ENCODE measurements around the gene BCL2. TPM values are rescaled to one million over a fixed set of nuclear protein-coding genes. Genes with fewer than 3 reads are reported as not detected.
A peak's percentile ranks its signal among the peaks of the same experiment; 100 is the strongest.

Gene BCL2
- total RNA-seq, 4 donors from 2014 or later = 10.7 to 37.3 (median 24.2) TPM

DNA sequence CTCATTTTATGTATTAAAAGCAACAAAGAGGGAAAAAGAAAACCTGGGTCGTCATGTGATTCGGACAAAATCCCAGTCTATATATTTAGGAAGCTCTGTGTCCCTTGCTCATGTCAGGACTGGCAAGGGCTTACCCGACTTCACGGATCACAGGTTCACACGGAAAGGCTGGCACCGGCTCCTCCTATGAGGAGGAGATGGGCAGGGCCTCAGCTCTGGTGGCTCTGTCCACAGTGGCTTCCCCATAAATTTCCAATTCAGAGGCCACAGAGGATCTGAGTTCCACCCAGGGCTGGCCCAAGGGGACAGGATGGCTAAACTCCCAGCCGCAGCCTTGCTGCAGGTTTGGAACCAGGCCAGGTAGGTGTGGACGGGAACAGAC lies 186.8 kb downstream of the BCL2 start:
- Histone ChIP-seq H3K4me1 (peaks cover 18% of the 10 kb centered on the region), H3K27me3 (no peaks in the 10 kb centered on the region), H3K27ac (no peak overlapping the region), H3K4me3 (no peak overlapping the region), H3K9me3 (no peaks in the 10 kb centered on the region), H3K36me3 (no peaks in the 10 kb centered on the region)
- WGBS = 43% methylated on average over 8 of the region's 8 CpGs
- no peak for DNase-seq (ENCODE audit: low spot score in 2 of 2)
- TF ChIP-seq, protein P1, sequence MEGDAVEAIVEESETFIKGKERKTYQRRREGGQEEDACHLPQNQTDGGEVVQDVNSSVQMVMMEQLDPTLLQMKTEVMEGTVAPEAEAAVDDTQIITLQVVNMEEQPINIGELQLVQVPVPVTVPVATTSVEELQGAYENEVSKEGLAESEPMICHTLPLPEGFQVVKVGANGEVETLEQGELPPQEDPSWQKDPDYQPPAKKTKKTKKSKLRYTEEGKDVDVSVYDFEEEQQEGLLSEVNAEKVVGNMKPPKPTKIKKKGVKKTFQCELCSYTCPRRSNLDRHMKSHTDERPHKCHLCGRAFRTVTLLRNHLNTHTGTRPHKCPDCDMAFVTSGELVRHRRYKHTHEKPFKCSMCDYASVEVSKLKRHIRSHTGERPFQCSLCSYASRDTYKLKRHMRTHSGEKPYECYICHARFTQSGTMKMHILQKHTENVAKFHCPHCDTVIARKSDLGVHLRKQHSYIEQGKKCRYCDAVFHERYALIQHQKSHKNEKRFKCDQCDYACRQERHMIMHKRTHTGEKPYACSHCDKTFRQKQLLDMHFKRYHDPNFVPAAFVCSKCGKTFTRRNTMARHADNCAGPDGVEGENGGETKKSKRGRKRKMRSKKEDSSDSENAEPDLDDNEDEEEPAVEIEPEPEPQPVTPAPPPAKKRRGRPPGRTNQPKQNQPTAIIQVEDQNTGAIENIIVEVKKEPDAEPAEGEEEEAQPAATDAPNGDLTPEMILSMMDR (IDR thresholded peaks at IDR 0.05) = no peak
- no peak for TF ChIP-seq POLR2AphosphoS5 (IDR thresholded peaks at IDR 0.05)
- TF ChIP-seq EP300 (IDR thresholded peaks at IDR 0.05) = no peak
- TF ChIP-seq POLR2A (IDR thresholded peaks at IDR 0.05) = no peak

DNA sequence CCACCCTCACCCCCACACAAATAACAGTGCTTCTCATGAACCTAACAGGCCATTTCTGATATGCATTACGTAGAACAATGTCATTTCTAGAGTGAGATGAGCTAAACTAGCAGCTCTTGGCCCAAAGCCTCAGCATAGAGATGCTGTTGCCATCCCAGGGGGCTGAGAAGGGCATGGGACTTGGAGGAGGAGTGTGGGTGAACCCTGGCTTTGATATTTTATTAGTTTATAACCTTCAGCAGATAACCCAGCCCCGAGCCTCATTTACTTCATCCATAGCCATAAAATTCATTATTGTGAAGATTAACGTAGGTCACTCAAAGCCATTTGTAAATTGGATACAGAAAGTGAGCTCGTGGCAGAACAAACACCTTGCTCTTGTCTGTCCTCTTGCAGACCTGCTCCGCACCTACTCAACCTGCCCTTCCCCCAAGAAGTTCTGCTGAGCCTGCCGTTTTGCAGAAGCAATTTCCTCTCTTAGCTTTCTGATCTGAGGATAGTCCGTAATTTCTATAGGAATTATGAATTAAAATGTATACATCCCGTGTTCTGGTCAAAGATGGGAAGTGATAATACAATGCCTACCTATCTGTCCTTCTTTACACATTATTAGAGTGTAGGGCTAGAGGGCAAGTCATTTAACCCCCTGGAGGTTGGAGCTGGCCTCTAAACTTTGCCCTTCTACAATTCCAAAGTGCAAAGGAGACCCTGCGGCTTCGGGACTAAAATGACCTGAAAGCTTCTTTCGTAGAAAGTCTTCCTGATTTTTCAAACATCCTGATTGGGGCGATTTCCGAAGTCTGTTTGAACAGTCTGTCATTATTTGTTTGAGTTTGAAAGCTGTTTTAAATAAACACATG lies 187.4 kb downstream of the BCL2 start:
- Histone ChIP-seq H3K27me3 (no peaks in the 10 kb centered on the region), H3K27ac (no peak overlapping the region), H3K4me3 (no peak overlapping the region), H3K9me3 (no peaks in the 10 kb centered on the region), H3K36me3 (no peaks in the 10 kb centered on the region), H3K4me1 (peaks cover 17% of the 10 kb centered on the region)
- DNase-seq (ENCODE audit: low spot score in 2 of 2) = no peak
- WGBS = 63% methylated on average over 13 of the region's 13 CpGs
- TF ChIP-seq, protein P1 (IDR thresholded peaks at IDR 0.05) = no peak
- no peak for TF ChIP-seq EP300 (IDR thresholded peaks at IDR 0.05)
- TF ChIP-seq POLR2A (IDR thresholded peaks at IDR 0.05) = no peak
- no peak for TF ChIP-seq POLR2AphosphoS5 (IDR thresholded peaks at IDR 0.05)

DNA sequence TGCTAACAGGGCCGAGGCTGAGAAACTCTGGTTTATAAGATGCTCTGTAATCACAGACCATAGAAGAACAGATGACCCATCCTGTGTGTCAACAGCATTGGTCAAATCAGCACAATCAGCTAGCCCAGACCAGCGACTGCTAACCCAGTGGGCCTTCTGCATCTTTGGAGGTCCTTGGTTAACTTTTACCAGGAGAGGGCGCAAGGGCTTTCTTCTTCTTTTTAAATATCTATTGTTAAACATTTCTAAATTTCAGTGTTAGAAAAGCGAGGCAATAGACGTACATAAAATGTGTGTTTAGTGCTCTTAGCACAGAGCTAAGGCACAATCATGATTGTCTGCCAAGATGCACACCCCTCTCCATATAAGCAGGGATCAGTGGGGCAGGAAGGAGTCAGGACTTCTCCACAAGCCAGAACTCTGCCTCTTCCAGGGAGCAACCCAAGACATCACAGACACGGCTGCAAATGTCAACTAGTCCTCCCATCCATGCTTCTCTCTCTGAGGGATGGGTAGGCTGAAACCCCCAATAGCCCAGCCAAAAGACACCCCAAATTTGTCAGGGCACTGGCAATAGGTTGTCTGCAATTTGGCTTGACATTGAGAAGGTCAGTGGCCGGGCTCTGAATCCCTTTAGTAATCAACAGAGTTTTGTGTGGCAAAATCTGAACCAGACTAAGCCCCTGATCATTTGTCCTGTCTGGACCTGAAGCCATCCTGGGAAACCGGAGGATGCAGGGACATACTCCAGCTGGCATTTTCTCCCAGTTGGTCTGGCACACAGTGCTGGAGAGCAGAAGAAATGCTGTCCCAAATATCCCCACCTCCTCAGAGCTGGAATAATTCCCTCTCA lies 188.2 kb downstream of the BCL2 start:
- no peak overlapping the region for H3K4me3 ChIP-seq
- no peaks in the 10 kb centered on the region for H3K36me3 ChIP-seq
- H3K4me1 ChIP-seq = peaks cover 17% of the 10 kb centered on the region
- no peaks in the 10 kb centered on the region for H3K27me3 ChIP-seq
- H3K27ac ChIP-seq = no peak overlapping the region
- TF ChIP-seq, protein P1 (IDR thresholded peaks at IDR 0.05) = peak; percentile 53 to 54
- TF ChIP-seq POLR2A (IDR thresholded peaks at IDR 0.05) (no peak), POLR2AphosphoS5 (IDR thresholded peaks at IDR 0.05) (no peak), EP300 (IDR thresholded peaks at IDR 0.05) (no peak)
- no peaks in the 10 kb centered on the region for H3K9me3 ChIP-seq
- WGBS = 35% methylated on average over 8 of the region's 8 CpGs
- no peak for DNase-seq (ENCODE audit: low spot score in 2 of 2)

DNA sequence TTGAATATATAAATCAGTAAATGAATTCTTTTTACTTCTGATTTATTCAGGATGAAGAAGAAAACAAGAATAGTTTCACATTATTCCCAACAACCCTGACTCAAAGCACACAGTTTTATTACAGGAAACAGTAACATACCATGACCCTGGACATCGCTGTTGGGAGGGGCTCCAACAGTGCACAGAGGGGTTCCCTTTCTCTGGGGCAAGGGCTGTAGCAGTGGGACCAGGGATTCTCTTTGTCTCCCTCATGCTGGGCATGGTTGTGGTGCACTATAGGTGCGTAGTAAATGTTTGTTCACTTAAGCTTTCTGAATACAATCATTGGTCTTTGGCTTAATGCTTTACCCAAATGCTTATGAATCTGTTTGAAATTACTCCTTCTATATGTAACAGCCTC lies 189.4 kb downstream of the BCL2 start:
- H3K4me3 ChIP-seq = no peak overlapping the region
- H3K4me1 ChIP-seq = peaks cover 17% of the 10 kb centered on the region
- H3K36me3 ChIP-seq = no peaks in the 10 kb centered on the region
- no peaks in the 10 kb centered on the region for H3K9me3 ChIP-seq
- DNase-seq (ENCODE audit: low spot score in 2 of 2) = no peak
- TF ChIP-seq POLR2A (IDR thresholded peaks at IDR 0.05) (no peak), POLR2AphosphoS5 (IDR thresholded peaks at IDR 0.05) (no peak), EP300 (IDR thresholded peaks at IDR 0.05) (no peak)
- TF ChIP-seq, protein P1 (IDR thresholded peaks at IDR 0.05) = no peak
- H3K27me3 ChIP-seq = no peaks in the 10 kb centered on the region
- WGBS = 88% methylated on average over 2 of the region's 2 CpGs
- no peak overlapping the region for H3K27ac ChIP-seq
